HG02763 (cell line): ENCODE data around the gene RNF14.
"Not testable (repeated sequence)": the region's sequence is repeated elsewhere in the genome, so short reads cannot be mapped to it uniquely, and the experiment has no call there.

Experiments used
- ATAC-seq: cut with Tn5 transposase; IDR thresholded peaks from one replicate; pipeline ENCODE4 v1.9.1; 2021; ENCODE audit warnings: mild to moderate bottlenecking, moderate library complexity; ENCODE audit not compliant: unreplicated experiment

The RNF14 gene

GRCh38 chr5:142013734-142014521, 45.0 kb downstream of the RNF14 start:
- ATAC-seq: no peak

GRCh38 chr5:142014911-142015584, 46.1 kb downstream of the RNF14 start:
- ATAC-seq: no peak

GRCh38 chr5:142015781-142016533, 47.1 kb downstream of the RNF14 start:
- no peak for ATAC-seq

GRCh38 chr5:142016556-142016955, 47.7 kb downstream of the RNF14 start:
- no peak for ATAC-seq

- ATAC-seq: peak; percentile 37
These were observed 49.0 kb downstream of the RNF14 start for GRCh38 chr5:142017832-142018427.

- no peak for ATAC-seq
These were observed 51.3 kb downstream of the RNF14 start for GRCh38 chr5:142020122-142020659.

GRCh38 chr5:142023836-142024235, 54.9 kb downstream of the RNF14 start:
- no peak for ATAC-seq

- ATAC-seq: peak; percentile 100
These were observed 55.9 kb downstream of the RNF14 start for GRCh38 chr5:142024771-142025304.

- no peak for ATAC-seq
These were observed 56.7 kb downstream of the RNF14 start for GRCh38 chr5:142025637-142026036.

- ATAC-seq: no peak
These were observed 63.2 kb downstream of the RNF14 start for GRCh38 chr5:142032150-142032549.

- ATAC-seq: no peak
These were observed 64.1 kb downstream of the RNF14 start for GRCh38 chr5:142032747-142033631.

GRCh38 chr5:142033632-142034567, 65.0 kb downstream of the RNF14 start:
- ATAC-seq: not testable (repeated sequence)

- no peak for ATAC-seq
These were observed 66.1 kb downstream of the RNF14 start for GRCh38 chr5:142034994-142035393.

GRCh38 chr5:142036918-142037317, 68.0 kb downstream of the RNF14 start:
- no peak for ATAC-seq

- ATAC-seq: not testable (repeated sequence)
These were observed 68.7 kb downstream of the RNF14 start for GRCh38 chr5:142037599-142037998.

GRCh38 chr5:142038735-142039134, 69.8 kb downstream of the RNF14 start:
- no peak for ATAC-seq
